HepG2 (cell line): ENCODE data around the gene ZNF217. TPM values are rescaled to one million over a fixed set of nuclear protein-coding genes. Genes with fewer than 3 reads are reported as not detected.

Experiments used
- ADNP ChIP-seq: sonication (generic); formaldehyde crosslinking; IDR thresholded peaks from 2 replicates; pipeline ENCODE4 v1.4.0; 2020; ENCODE audit warnings: missing genetic modification reagents
- CCAR2 ChIP-seq: fragments of 200-400 bp; formaldehyde crosslinking; optimal IDR thresholded peaks from 2 replicates; pipeline ENCODE3; 2018; ENCODE audit warnings: low read depth, mild to moderate bottlenecking, low read length, moderate library complexity
- DDIT3 ChIP-seq: sonication (generic); formaldehyde crosslinking; IDR thresholded peaks from 2 replicates; pipeline ENCODE4 v1.4.0; 2020; ENCODE audit warnings: mild to moderate bottlenecking, missing genetic modification reagents
- DMAP1 ChIP-seq: IDR thresholded peaks from 2 replicates; pipeline ENCODE4 v1.6.1; 2016
- FOXK1 ChIP-seq: sonication (generic); formaldehyde crosslinking; IDR thresholded peaks from 2 replicates; pipeline ENCODE4 v1.4.0; 2020; ENCODE audit warnings: low read depth, missing genetic modification reagents, borderline replicate concordance
- IKZF1 ChIP-seq: fragments of 450-650 bp; IDR thresholded peaks from 2 replicates; pipeline ENCODE4 v1.7.1; 2016
- ISX ChIP-seq: sonication (generic); formaldehyde crosslinking; conservative IDR thresholded peaks from 2 replicates; pipeline ENCODE4 v1.5.0; 2020; ENCODE audit warnings: missing genetic modification reagents
- NFE2L1 ChIP-seq: sonication (generic); formaldehyde crosslinking; IDR thresholded peaks from 2 replicates; pipeline ENCODE4 v1.4.0; 2020; ENCODE audit warnings: missing genetic modification reagents, mild to moderate bottlenecking, borderline replicate concordance
- PAXIP1 ChIP-seq: sonication (generic); formaldehyde crosslinking; conservative IDR thresholded peaks from 2 replicates; pipeline ENCODE4 v1.4.0; 2020; ENCODE audit warnings: mild to moderate bottlenecking, missing genetic modification reagents, moderate library complexity
- RERE ChIP-seq: IDR thresholded peaks from 2 replicates; pipeline ENCODE4 v1.6.1; 2016; ENCODE audit warnings: low read depth, missing genetic modification reagents, missing compliant biosample characterization
- TBP ChIP-seq: sonication (generic); formaldehyde crosslinking; IDR thresholded peaks from 2 replicates; pipeline ENCODE4 v1.5.0; 2020; ENCODE audit warnings: missing genetic modification reagents
- ZNF235 ChIP-seq: sonication (generic); formaldehyde crosslinking; IDR thresholded peaks from 2 replicates; pipeline ENCODE4 v1.8.1; 2023; ENCODE audit warnings: mild to moderate bottlenecking, missing genetic modification reagents, borderline replicate concordance
- ZZZ3 ChIP-seq: sonication (generic); formaldehyde crosslinking; IDR thresholded peaks from 2 replicates; pipeline ENCODE4 v1.4.0; 2020; ENCODE audit warnings: missing genetic modification reagents, mild to moderate bottlenecking, borderline replicate concordance
- polyA plus RNA-seq, 8 experiments: library from polyadenylated mRNA; depleted of rRNA in 3 of 8; stranded (reverse) in 7 of 8; unstranded in 1 of 8; fragments of >200 nt; fragmentation: Illumina TruSeq in 4 of 8; extraction: Trizol in 4 of 8; gene quantifications; 2 replicates each; pipeline versions ENCODE4 v1.2.1 to v1.2.3, GENCODE V29; 2011 to 2016; ENCODE audit warnings: low read depth in 4 of 8, missing spikeins in 1 of 8, mixed read lengths in 1 of 8; ENCODE audit not compliant: insufficient read depth in 1 of 8
- total RNA-seq, 5 experiments: library from RNA; depleted of rRNA; stranded (reverse); fragments of >200 nt; fragmentation: Illumina TruSeq; extraction: Trizol; gene quantifications; 2 replicates each; pipeline ENCODE4 v1.2.3, GENCODE V29; 2016; ENCODE audit warnings: low read depth in 1 of 5
- TF ChIP-seq, protein P1 (sequence below), 2 experiments: sonication (generic) in 1 of 2; formaldehyde crosslinking in 1 of 2; IDR thresholded peaks; 2 replicates each; pipeline versions ENCODE4 v1.4.0 to v1.6.1; 2018 to 2020; ENCODE audit warnings: missing genetic modification reagents in 2 of 2, borderline replicate concordance in 1 of 2, low read depth in 1 of 2, mild to moderate bottlenecking in 1 of 2, missing biosample characterization in 1 of 2
- TF ChIP-seq, protein P2 (sequence below): sonication (generic); formaldehyde crosslinking; IDR thresholded peaks from 2 replicates; pipeline ENCODE4 v1.4.0; 2020; ENCODE audit warnings: missing genetic modification reagents, borderline replicate concordance

Gene ZNF217
- total and polyA plus RNA-seq, 2 of the 13 experiments (the other 11 are each of a cell fraction or from before 2014, with no cell fraction given): 22.3 to 29.8 TPM

- TF ChIP-seq, protein P1, sequence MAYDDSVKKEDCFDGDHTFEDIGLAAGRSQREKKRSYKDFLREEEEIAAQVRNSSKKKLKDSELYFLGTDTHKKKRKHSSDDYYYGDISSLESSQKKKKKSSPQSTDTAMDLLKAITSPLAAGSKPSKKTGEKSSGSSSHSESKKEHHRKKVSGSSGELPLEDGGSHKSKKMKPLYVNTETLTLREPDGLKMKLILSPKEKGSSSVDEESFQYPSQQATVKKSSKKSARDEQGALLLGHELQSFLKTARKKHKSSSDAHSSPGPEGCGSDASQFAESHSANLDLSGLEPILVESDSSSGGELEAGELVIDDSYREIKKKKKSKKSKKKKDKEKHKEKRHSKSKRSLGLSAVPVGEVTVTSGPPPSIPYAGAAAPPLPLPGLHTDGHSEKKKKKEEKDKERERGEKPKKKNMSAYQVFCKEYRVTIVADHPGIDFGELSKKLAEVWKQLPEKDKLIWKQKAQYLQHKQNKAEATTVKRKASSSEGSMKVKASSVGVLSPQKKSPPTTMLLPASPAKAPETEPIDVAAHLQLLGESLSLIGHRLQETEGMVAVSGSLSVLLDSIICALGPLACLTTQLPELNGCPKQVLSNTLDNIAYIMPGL (CRISPR knock-in tag; IDR thresholded peaks at IDR 0.05; ENCODE audit: borderline replicate concordance in 1 of 2, low read depth in 1 of 2): peak; percentile 79 to 90
- peak; percentile 30; the same call in 1 of the 2 replicates for TF ChIP-seq DMAP1 (CRISPR knock-in tag)
- TF ChIP-seq, protein P2, sequence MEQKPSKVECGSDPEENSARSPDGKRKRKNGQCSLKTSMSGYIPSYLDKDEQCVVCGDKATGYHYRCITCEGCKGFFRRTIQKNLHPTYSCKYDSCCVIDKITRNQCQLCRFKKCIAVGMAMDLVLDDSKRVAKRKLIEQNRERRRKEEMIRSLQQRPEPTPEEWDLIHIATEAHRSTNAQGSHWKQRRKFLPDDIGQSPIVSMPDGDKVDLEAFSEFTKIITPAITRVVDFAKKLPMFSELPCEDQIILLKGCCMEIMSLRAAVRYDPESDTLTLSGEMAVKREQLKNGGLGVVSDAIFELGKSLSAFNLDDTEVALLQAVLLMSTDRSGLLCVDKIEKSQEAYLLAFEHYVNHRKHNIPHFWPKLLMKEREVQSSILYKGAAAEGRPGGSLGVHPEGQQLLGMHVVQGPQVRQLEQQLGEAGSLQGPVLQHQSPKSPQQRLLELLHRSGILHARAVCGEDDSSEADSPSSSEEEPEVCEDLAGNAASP: peak; percentile 85
- no peak for TF ChIP-seq ZNF235
- no peak for TF ChIP-seq TBP (CRISPR knock-in tag)
- no peak for TF ChIP-seq ISX (CRISPR knock-in tag)
- no peak for TF ChIP-seq DDIT3
- no peak for TF ChIP-seq RERE
- TF ChIP-seq CCAR2: no peak
- TF ChIP-seq NFE2L1: no peak
- no peak; the same call in 1 of the 2 replicates for TF ChIP-seq FOXK1 (CRISPR knock-in tag)
- TF ChIP-seq ZZZ3 (CRISPR knock-in tag): no peak
- 0 out of 2 replicates have a peak, but pooled peaks have one; percentile 24 for TF ChIP-seq ADNP (CRISPR knock-in tag)
- TF ChIP-seq PAXIP1: peak; percentile 49
- TF ChIP-seq IKZF1: no peak
These were observed 704 bp upstream of the ZNF217 start (continued) for GRCh38 chr20:53594068-53595017.
